GM18870 (cell line): ENCODE measurements around the gene SOCS7.

Experiments used
- ATAC-seq: cut with Tn5 transposase; IDR thresholded peaks from one replicate; pipeline ENCODE4 v1.9.1; 2021; ENCODE audit warnings: moderate library complexity; ENCODE audit not compliant: unreplicated experiment

SOCS7 gene

DNA sequence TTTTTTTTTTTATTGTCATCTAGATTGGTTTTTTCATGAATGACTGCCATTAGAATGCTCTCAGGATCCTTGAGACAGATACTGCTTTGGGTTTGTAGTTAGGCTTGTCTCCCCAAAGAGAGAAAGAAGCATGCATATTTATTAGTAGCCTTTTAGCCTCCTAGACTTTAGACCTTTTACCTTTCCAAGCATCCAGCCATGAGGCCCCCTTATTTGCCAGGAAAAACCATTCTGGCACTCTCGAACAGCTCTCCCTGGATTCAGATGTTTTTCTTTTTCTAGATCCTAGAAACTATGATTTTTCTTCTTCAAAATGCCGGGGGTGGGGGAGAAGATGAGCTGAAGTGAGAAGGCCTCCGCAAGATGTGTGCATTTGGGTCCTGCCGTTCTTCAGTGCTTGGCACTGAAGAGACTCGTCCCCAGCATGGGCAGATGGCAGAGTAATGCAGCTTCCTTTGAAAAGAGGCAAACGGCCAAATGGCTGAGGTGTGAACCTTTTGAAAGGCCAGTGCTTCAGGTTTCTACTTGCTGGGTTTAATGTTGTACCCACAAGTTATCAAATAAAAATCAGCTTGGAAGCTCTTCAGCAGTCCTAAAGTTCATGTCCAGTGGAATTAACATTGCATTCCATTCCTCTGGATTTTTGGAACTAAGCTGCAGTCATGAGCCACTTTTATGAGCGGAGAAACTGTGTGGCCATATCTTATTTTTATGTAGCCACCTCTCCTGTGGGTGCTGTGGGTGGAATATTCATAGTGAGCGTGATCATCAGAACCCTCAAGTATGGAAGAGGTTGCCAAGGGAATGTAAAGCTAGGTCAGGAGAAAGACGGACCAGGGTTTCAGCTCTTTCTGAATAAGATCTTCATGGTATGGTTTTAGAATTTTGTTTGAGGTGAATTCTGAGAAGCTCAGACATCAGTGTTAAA, 7.2 kb downstream of the SOCS7 start:
- no peak for ATAC-seq

DNA sequence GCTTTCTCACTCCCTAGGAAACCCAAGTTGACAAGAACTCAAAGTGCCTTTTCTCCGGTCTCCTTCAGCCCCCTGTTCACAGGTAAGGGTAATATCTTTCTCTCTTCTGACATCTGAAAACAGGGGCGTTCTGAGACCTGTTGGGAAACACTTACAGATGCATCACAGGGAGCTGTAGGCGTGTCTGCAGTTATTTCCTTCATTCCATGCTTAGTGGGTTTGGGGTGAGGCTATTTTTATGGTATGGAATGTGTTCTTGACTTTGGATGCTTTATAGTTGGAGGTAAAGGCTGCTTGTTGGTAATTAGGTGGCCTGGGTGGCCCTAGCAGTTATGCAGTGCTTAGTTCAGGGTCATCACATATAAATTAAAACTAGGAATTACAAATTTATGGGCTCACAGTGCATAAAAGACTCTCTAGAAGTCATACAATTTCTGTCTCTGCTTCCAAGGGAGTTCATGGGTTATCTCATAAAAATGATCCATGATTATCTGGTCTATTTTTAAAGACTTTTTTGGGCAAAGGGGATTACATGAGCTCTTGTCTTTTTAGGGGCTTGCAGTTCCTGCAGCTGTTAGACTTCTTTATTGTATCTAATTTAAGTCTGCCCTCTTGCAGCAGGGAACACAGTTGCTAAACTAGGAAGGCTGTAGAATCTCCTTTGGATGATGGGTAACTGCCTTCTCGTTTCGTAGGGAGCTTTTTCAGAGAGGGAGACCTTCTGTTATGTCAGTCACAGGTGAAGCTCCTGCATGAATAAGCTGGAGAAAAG, 10.2 kb downstream of the SOCS7 start:
- ATAC-seq, result no peak

DNA sequence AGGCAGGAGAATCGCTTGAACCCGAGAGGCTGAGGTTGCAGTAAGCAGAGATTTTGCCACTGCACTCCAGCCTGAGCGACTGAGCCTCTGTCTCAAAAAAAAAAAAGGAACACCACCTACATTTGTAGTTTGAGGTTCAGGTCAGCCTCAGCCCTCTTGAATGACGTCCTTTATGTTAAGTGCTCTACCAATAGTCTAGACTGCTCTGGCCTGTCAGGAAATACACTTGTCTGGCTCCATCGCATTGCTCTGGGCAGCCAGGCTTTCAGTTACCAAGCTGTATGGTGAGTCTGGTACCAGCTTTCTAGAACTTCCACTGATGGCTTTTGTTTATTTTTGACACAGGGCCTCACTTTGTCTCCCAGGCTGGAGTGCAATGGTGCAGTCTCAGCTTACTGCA, 11.4 kb downstream of the SOCS7 start:
- no peak for ATAC-seq

DNA sequence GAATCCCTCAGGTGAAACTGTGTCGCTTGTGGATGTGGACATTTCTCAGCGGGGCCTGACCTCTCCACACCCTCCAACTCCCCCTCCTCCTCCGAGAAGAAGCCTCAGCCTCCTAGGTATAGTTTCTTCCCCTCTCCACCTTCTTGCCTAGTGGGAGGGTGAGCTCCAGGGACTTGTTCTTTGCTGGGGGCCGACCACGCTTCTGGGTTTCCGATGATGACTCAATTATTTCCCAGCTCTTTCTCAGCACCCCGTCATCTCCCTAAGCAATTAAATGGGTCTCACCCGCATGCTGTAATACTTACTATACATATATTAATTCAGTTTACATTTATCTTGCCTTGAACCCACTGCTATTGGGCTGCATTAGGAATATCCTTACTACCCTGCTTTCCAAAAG, 13.1 kb downstream of the SOCS7 start:
- no peak for ATAC-seq

DNA sequence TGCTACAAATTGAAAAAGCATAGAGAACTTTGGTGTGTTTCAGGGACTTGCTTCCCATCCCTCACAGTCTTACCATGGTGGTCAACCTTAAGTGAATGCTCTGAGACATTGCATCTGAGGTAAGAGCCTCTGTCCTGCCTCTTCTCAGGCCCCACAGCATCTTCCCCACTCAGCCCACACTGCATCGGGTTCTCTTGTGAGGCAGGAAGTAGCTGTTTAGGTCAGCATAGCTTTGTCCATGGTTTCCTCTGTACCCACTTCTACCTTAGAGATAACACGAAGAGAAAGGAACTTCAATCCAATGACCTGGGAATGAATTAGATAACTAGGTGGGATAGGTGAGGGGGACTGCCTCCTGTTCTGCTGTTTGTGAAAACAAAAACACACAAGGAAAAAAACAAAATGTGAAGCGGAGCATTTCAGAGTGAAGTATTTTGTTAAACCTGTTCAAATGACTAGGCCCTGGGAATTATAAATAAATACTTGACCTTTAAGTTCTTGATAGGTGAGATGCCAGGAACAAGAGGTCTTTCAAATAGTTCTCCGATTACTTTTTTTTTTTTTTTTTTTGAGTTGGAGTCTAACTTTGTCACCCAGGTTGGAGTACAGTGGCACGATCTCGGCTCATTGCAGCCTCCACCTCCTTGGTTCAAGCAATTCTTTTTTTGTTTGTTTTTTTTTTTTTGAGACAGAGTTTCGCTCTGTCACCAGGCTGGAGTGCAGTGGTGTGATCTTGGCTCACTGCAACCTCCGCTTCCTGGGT, 17.7 kb downstream of the SOCS7 start:
- no peak for ATAC-seq

DNA sequence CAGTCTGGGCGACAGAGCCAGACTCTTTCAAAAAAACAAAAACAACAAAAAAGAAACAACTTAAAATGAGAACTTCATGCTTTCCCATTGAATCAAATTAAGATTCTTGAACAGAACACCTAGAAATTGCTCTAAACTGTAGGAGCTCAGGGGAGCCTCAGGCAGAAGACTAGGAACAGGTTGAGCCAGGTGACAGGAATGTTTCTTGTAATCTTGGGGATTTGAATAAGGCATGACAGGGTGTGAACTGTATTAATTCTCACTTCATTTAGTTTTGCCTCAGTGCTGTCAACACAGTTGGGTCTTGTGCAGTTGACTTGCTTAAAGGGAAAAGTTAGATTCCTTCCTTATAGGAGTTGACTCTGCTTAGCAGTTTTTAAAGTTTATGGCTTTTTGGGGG, 27.8 kb downstream of the SOCS7 start:
- ATAC-seq, result no peak

DNA sequence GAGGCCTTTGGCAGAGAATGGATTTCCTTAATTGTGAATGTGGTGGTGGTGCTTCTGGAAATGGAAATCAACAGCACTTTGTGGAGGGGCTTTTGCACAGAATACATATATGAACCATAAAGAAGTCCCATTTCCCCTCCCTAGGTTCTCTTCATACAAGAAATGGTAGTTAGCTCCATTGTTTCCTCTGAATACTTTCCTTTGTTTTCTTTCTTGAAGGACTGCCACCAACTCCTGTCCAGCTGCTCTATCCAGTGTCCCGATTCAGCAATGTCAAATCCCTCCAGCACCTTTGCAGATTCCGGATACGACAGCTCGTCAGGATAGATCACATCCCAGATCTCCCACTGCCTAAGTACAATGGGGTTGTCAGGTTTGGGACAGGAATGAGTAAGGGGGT, 43.4 kb downstream of the SOCS7 start:
- no peak for ATAC-seq

DNA sequence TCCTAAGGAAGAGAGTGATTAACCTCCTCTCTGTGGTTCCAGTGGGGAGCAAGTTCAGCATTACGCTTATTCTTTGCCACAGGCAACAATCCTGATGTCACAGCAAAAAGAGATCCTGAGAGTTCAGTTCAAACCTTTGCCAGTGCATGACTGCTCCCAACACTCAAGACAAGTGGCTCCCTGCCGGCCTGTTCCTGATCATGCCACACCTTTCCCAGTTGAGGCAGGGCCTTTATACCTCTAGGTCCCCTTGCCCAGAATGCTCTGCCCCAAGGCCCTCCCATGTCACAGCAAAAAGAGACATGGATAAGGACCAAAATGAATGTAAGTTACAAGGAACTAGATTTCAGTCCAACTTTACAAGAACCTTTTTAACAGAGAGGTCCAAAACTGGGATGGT, 45.6 kb downstream of the SOCS7 start:
- no peak for ATAC-seq

DNA sequence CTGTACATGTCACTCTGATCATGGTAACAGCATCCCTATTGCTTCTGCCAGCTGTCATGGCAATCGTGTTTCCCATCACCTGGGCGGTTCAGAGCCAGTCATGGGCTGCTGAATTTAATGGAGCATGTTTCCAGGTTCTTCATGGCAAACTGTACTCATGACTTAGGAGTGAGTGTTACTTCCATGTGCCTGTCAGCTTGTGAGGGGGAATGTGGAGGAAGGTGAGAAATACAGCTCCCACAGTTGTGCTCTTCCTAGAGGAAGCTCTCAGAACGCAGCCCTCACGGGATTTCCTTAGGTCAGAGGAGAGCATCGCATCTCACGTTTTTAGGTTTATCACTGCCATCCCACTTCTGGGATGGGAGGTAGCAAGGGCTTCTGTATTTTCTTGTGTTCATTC, 48.6 kb downstream of the SOCS7 start:
- no peak for ATAC-seq

DNA sequence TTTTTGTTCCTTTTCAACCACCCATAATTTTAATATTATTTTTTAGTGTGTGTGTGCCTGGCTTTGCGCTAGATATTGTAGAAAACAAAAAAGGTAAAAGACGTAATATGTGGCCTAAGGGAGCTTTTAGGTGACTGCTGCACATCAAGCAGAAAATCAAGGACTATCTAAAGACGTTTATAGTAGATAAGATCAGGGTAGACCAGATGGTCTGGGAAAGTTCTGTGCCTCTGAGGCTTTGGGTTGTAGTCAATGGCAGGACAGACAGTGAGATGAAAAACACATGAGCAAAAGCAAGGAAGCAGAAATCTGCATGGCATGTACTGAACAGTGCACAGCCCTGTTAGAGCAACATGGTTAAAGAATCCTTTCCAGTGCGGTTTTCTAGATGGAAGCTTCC, 49.8 kb downstream of the SOCS7 start:
- no peak for ATAC-seq

DNA sequence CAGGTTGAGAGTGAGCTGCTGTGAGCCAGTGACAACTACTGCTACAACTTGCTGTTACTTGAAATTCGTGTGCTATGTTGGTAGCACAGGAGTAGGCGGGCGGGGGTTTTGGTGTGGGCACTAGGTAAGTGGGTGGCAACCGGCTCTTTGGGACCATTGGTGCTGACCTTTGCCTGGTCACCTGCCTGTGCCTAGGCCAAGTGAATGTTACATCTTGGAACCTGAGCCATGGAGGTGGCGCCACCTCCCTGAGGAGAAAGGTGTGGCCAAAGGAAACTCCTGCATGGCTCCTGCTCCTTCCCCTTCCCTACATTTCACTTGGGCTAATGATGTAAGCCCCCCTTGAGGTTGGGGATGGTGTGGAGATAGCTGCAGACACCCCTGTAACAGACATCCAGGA, 51.3 kb downstream of the SOCS7 start:
- no peak for ATAC-seq

DNA sequence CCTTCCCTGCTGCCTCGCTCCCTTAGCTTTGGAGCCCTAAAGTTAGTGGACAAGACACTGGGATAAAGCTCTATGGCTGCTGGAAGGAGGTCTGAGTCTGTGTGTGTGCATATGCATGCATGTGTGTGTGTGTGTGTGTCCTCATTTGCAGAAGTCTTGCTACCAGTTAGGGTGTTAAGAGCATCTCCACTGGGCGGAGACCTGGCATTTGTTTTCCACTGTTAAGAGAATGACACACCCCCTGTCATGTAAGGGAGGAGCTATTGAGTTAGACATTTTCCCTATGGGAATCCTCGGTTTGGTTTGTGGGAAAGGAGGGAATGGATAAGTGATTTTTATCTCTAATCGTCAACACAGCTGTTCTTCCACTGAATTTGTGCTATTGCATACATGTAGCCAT, 51.8 kb downstream of the SOCS7 start:
- ATAC-seq, result no peak

DNA sequence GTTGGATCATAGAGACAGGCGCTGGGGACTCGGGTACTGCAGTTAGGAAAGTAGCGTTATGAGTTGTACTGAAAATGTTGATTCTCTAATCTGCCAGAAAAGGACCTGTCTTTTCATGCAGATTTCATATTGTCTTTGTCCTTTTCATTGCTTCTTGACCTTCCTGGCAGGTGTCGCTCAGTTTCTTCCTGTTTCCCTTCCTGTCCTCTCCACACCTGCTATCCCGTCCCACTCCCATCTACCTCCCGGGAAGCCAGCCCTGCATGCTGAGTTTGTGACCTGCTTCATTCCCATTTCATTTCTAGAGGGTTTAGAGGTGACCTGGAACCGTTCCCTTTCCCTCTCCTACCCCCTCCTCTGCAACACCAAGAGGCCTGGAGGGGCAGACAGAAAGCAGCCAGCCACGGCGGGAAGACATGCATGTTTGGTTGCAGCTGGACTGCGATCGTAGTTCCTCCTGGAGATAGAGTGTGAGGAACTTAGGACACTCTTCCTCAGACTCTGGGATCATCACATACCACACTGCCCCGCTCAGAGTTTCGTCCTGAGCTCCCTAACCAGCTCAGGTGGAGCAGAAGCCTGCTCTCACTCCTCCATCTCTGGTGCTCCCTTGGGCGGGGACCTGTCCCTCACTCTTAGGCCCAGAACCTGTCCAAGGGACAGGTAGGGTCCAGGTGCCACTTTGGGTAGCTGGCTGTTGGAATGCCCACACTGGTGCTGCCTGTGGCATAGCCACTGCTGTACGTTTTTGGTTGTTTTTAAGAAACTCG, 52.7 kb downstream of the SOCS7 start:
- ATAC-seq, result no peak

DNA sequence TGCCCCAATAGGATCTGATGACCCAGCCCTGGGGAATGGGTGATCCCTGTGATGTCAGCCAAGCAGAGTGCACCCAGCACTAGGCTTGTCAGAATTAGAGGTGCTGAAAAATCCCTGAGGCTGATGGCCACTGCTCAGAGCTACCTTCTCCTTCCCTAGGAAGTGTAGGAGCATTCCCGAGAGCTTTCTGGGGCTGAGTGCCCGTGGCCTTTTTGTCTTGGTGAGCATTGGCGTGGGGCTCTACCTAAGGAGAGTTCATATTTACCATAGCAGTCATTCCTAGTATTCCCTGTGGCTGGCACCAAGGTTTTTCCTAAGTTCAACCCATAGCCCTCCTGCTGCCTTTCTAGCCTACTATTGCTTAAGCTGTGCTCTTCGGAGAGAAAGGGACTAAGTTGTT, 54.0 kb downstream of the SOCS7 start:
- ATAC-seq, result no peak

DNA sequence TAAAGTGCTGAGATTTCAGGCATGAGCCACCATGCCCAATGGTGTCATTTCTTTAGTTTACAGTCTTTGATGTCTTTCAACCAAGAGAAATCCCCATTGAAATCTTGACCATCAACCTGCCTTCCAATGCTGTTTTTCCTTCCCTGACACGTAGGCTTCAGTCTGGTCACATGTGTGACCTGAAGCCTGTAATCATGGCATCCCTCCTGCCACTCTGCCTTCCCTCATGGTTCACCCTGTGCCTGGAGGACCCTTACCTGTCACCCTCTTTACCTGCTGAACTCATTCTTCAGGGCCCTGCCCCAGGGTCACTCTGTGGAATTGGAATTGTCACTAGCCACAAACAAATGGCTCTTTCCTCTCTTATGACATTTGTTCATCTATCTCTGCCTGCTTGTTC, 58.6 kb downstream of the SOCS7 start:
- ATAC-seq, result no peak

DNA sequence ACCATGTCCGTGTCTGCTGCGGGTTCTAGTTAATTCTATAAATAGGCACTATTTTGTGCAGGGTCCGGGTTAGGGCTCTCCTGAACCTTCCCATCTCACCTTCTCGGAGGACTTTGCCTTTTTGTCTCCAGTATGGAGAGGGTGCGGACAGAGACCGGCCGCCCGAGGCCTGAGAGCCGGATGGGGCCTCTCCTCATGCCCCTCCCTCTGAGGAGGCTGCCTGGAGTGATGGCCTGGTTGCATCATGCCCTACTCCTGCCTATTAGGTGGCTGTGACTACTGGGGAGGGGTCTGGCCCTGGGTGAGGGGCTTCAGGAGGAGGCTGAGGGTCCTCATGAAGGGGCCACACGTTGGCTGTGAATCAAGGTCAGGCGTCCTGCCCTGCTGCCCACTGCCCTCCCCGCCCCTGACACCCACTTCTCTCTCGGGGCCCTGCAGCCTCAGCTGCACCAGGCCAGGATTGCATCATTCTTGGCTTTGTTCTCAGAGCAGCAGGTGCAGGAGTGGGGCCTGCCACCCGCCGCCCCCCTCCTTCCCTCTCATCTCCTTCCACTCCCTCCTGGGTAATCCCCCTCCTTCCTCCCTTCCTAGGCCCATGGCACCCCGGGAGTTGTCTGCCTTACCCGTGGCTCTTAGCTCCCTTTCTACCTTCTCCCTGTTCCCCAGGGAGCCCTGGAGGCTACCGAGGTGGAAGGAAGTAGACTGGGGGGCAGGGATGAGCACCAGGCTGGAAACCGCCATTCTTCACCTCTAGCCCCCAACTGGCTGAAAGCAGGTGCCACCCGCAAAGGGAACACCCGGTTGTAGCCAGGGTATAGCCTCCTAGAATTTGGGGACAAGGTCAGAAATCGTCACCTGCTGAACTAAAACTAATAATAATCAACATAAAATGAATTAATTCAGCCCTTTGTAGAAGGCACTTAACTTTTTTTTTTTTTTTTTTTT, 63.9 kb downstream of the SOCS7 start:
- ATAC-seq, result no peak

DNA sequence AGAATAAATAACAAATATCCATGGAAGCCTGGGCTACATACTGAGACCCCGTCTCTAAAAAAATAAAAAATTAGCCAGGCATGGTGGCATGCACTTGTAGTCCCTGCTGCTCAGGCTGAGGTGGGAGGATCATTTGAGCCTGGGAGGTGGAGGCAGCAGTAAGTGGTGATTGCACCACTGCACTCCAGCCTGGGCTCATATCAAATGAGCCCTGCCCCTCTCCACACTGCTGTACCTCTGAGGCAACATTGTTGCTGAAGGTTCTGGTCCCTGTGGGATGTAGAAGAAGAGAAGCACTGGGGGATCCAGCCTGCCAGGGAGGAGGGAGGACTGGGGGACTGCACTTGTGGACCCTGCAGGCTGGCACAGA, 65.2 kb downstream of the SOCS7 start:
- ATAC-seq, result no peak

DNA sequence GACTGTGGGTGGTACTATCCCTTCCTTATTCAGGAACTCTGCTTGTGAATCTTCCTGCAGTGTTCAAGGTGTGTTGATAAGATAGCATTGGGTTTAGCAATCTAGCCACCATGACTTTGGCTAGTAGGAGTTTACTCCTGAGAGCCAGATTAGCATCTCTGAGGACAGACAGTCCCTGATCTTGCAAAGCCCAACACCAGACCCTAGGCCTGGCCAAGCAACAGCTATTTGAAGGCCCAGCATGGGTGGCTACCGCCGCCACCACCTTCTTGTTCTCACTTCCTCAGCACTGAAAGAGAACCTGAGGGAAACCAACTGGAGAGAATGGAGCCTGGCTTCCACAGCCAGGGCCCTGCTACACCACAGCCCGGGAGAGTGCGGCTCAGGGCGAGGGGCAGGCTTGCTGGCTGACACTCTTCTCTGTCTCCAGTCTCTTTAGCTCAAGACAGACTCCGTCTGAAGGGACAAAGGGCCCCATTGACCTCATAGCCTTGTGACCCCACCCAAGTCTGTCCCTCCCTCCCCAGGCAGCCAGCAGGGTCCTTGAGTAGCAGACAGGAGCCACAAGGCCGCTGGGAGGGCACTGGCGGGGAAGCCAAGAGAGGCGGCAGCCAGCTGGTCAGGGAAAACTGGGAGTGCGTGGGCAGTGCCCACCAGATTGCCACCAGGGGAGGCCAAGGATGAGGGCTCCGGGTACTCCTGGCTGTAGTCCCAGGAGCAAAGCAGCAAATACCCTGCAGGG, 65.7 kb downstream of the SOCS7 start:
- ATAC-seq, result no peak

DNA sequence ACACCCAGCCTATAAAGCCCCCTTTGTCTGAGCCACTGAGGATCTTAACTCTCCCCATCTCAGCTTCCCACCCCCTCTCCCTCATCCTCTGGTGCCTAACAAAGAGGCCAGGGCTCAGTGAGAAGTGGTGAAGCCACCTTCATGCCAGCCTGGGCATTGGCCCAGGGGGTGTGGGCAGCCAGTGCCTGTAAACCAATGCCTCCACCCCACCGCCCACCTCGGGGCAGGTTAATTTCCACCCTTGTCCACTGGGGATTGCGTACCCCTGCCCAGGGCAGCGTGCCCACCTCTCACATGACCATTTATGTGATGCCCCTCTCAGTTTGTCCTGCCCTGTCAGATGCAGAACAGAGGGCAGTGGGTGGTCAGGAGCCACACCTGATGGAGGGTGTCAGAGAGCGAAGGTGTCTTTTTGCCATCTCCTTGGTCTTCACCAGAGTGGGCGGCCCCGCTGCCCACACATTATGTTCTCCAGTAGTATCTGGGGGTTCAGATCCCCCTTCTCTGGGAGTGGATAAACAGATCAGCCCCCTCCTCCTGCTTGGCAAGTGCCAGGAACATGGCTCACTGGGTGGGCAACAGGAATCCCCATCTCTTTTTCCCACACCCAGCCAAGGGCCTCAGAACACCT, 66.5 kb downstream of the SOCS7 start:
- no peak for ATAC-seq
